ENCODE measurements around the gene TMOD2.

TMOD2 gene

DNA sequence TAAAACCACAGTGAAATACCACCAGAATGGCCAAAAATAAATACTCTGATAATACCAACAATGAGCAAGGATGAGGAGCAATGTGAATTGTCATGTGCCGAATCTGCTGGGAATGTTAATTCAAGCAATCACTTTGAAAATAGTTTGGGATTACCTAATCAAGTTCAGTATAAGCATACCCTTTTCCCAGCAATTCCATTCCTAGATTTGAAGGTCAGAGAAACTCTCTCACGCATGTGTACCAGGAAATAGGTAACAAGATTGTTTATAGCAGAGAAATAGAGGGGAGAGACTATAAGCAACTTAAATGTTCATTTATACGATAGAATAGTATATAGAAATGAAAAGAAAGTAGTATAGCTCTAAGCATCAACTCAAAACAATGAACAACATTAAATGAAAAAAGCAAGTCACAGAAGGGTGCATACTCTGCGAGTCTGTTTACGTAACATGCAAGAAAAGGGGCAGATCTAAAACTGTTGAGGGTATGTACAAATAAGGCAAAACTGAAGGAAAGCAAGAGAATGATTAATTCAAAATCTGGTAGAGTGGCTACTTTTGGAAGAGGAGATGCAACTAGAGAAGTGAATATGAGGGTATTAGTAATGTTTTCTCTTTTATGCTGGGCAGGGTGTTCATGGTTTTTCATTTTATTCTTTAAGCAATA is 105.5 kb downstream of the TMOD2 start:
- no peak for TF ChIP-seq POLR2A (IDR thresholded peaks at IDR 0.05; ENCODE audit: low read depth, low read length)
- FAIRE-seq, result no peak
- DNase-seq (ENCODE audit: insufficient read length, low spot score), result no peak

DNA sequence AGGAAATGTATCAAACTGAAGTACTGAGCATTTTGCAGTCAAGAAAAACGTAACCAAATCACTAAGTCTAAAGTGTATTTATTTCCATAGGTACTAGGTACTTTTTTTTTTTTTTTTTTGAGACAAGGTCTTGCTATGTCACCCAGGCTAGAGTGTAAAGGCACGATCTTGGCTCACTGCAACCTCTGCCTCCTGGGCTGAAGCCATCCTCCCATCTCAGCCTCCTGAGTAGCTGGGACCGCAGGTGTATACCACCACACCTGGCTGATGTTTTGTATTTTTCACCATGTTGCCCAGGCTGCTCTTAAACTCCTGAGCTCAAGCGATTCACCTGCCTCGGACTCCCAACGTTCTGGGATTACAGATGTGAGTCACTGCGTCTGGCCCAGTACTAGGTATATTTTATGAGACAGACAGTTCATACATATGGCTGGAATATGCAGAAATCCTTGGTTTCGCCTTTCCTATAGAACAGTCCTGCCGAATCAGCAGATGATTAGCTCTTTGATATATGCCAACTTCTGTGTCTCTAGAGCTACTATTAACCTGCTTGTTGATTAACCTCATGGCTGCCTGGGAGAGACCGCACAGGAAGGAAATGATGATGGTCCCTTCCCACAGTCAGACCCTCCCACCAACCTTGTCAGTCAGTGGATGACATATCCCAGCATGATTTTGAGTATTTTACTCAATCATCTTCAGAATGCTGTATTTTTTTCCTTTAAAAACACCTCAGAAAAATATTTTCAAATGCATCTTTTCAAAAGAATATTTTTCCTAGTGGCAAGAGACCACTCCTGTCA is 110.4 kb downstream of the TMOD2 start:
- FAIRE-seq, result no peak
- no peak for DNase-seq (ENCODE audit: insufficient read length, low spot score)
- TF ChIP-seq POLR2A (IDR thresholded peaks at IDR 0.05; ENCODE audit: low read depth, low read length), result no peak

GRCh38 chr15:51863131-51863530 is 111.7 kb downstream of the TMOD2 start:
- TF ChIP-seq POLR2A (IDR thresholded peaks at IDR 0.05; ENCODE audit: low read depth, low read length), result no peak
- FAIRE-seq (no peak), DNase-seq (ENCODE audit: insufficient read length, low spot score) (no peak)

GRCh38 chr15:51864408-51865056 is 113.1 kb downstream of the TMOD2 start:
- no peak for FAIRE-seq
- no peak for DNase-seq (ENCODE audit: insufficient read length, low spot score)
- no peak for TF ChIP-seq POLR2A (IDR thresholded peaks at IDR 0.05; ENCODE audit: low read depth, low read length)

GRCh38 chr15:51865317-51865716 is 113.9 kb downstream of the TMOD2 start:
- FAIRE-seq (no peak), DNase-seq (ENCODE audit: insufficient read length, low spot score) (no peak)
- no peak for TF ChIP-seq POLR2A (IDR thresholded peaks at IDR 0.05; ENCODE audit: low read depth, low read length)
